ENCODE results near the gene SFRP2. TPM values are rescaled to one million over a fixed set of nuclear protein-coding genes. Genes with fewer than 3 reads are reported as not detected.

SFRP2 gene
- total RNA-seq, 1 donor from 2014 or later = 0.14 TPM

- TF ChIP-seq CTCF (IDR thresholded peaks at IDR 0.05; ENCODE audit: borderline replicate concordance) = no peak
- Histone ChIP-seq H3K27me3 (ENCODE audit: low read depth) (peaks cover 75% of the 10 kb centered on the region), H3K36me3 (no peaks in the 10 kb centered on the region), H3K27ac (replicated peaks) (no peak overlapping the region), H3K4me1 (peaks cover 13% of the 10 kb centered on the region), H3K4me3 (no peak overlapping the region), H3K9me3 (replicated peaks) (no peaks in the 10 kb centered on the region)
- no peak for DNase-seq
- intact Hi-C loops (cut with micrococcal nuclease) = no loop called here
These were observed 25.5 kb downstream of the SFRP2 start for GRCh38 chr4:153763404-153763803.

- DNase-seq = no peak
- H3K4me1 ChIP-seq = peaks cover 13% of the 10 kb centered on the region
- intact Hi-C loops (cut with micrococcal nuclease) = no loop called here
These were observed 29.2 kb downstream of the SFRP2 start, which contains the start of gene RNF175 for GRCh38 chr4:153759407-153760316. RNF175 (minus strand) TSS chr4:153760024; CDS start chr4:153759862, 162 bp downstream.

GRCh38 chr4:153758688-153759406, 30.0 kb downstream of the SFRP2 start:
- H3K9me3 ChIP-seq (replicated peaks) = peaks cover 8% of the 10 kb centered on the region
- intact Hi-C loops (cut with micrococcal nuclease) = no loop called here
- H3K36me3 ChIP-seq = no peaks in the 10 kb centered on the region
- no peak for DNase-seq
- H3K4me1 ChIP-seq = peaks cover 13% of the 10 kb centered on the region
- peak overlapping the region; percentile 68 for H3K4me3 ChIP-seq
- TF ChIP-seq CTCF (IDR thresholded peaks at IDR 0.05; ENCODE audit: borderline replicate concordance) = no peak
- no peak overlapping the region for H3K27ac ChIP-seq (replicated peaks)
- H3K27me3 ChIP-seq (ENCODE audit: low read depth) = peaks cover 84% of the 10 kb centered on the region

More at GRCh38 chr4:153759407-153760316, 29.2 kb downstream of the SFRP2 start, which contains the start of gene RNF175:
- H3K36me3 ChIP-seq = no peaks in the 10 kb centered on the region
- peaks cover 6% of the 10 kb centered on the region for H3K9me3 ChIP-seq (replicated peaks)
- peaks cover 90% of the 10 kb centered on the region for H3K27me3 ChIP-seq (ENCODE audit: low read depth)
- no peak within 1 kb of the TSS for H3K27ac ChIP-seq (replicated peaks)
- peak within 1 kb of the TSS; percentile 68 for H3K4me3 ChIP-seq
- TF ChIP-seq CTCF (IDR thresholded peaks at IDR 0.05; ENCODE audit: borderline replicate concordance) = no peak

- intact Hi-C loops (cut with micrococcal nuclease) = no loop called here
- H3K27me3 ChIP-seq (ENCODE audit: low read depth) = peaks cover 77% of the 10 kb centered on the region
These were observed 30.7 kb downstream of the SFRP2 start for GRCh38 chr4:153758136-153758535.

More at GRCh38 chr4:153758136-153758535, 30.7 kb downstream of the SFRP2 start:
- H3K36me3 ChIP-seq = no peaks in the 10 kb centered on the region
- peaks cover 8% of the 10 kb centered on the region for H3K9me3 ChIP-seq (replicated peaks)
- no peak overlapping the region for H3K4me3 ChIP-seq
- peaks cover 13% of the 10 kb centered on the region for H3K4me1 ChIP-seq
- TF ChIP-seq CTCF (IDR thresholded peaks at IDR 0.05; ENCODE audit: borderline replicate concordance) = no peak
- H3K27ac ChIP-seq (replicated peaks) = no peak overlapping the region
- DNase-seq = no peak
